Right cardiac atrium (tissue), 5 donors: ENCODE measurements around the gene ABTB2. TPM values are rescaled to one million over a fixed set of nuclear protein-coding genes. Genes with fewer than 3 reads are reported as not detected.

ENCODE experiments used
- ATAC-seq, 2 donors: fragments of 200-7000 bp; cut with Tn5 transposase; one replicate each; pipeline versions ENCODE4 v1.8.0 to v1.9.1; 2020; ENCODE audit warnings: moderate library complexity in 2 of 2, mild to moderate bottlenecking in 1 of 2
- DNase-seq, 3 donors: peaks; one replicate each; pipeline ENCODE4 v3.0.0-alpha.2; 2020
- H3K27ac ChIP-seq: one replicate; pipeline ENCODE4 v1.5.1; 2013; ENCODE audit warnings: mild to moderate bottlenecking, low read length, control low read depth, moderate library complexity
- H3K27me3 ChIP-seq: one replicate; pipeline ENCODE4 v1.6.1; 2013; ENCODE audit not compliant: control insufficient read depth, insufficient read depth
- H3K4me1 ChIP-seq: one replicate; pipeline ENCODE4 v1.6.1; 2013; ENCODE audit warnings: low read length; ENCODE audit not compliant: control insufficient read depth, insufficient read depth
- H3K4me3 ChIP-seq: one replicate; pipeline ENCODE4 v1.5.1; 2013; ENCODE audit warnings: low read length, control low read depth
- H3K9me3 ChIP-seq: one replicate; pipeline ENCODE4 v1.6.1; 2013; ENCODE audit warnings: low read length; ENCODE audit not compliant: control insufficient read depth
- WGBS: extraction: QIAGEN DNeasy Blood & Tissue Kit; methylation state at CpG from one replicate; pipeline ENCODE4 v1.1.7; 2013; 5-methylcytosine and 5-hydroxymethylcytosine counted together
- intact Hi-C, 4 donors: fragments of 100-400 bp; cut with DNase I; formaldehyde crosslinking; loops; one replicate each; pipeline versions ENCODE4 v1.11.0 to v1.14.0; 2022 to 2023
- polyA plus RNA-seq: library from polyadenylated mRNA; stranded (reverse); fragments of 200-250 nt; gene quantifications from one replicate; pipeline ENCODE4 v1.2.3, GENCODE V29; 2013
- total RNA-seq, 4 donors: library from RNA; stranded (reverse); fragmentation: NEBNext Ultra II Directional; extraction: Animal tissue kit (Norgen Biotek cat#: 25700); gene quantifications; one replicate each; pipeline ENCODE4 v1.2.1, GENCODE V29; 2021
- donor health status: healthy with polysubstance abuse.
- donor health status: DM: no; HTN: yes; CAD: no.
- donor health status: DM: no; HTN: no; CAD: no.
- donor health status: DM: no; HTN: yes; CAD: no; lungs with severe emphysema.
- donor health status: DM: yes; HTN: yes; CAD: no.

ABTB2 gene
- total and polyA plus RNA-seq, 5 donors = 3.7 to 14.1 (median 10.8) TPM

- ATAC-seq (no peak), DNase-seq (peak in 1 of 3 donors; percentile 7)
- Histone ChIP-seq H3K27ac (no peak overlapping the region), H3K4me3 (no peak overlapping the region), H3K9me3 (no peaks in the 10 kb centered on the region), H3K4me1 (no peaks in the 10 kb centered on the region), H3K27me3 (no peaks in the 10 kb centered on the region)
- intact Hi-C loops = no loop called here
- 87% methylated on average over 8 of the region's 8 CpGs for WGBS
These were observed 211.9 kb downstream of the ABTB2 start for GRCh38 chr11:34145847-34146381.

GRCh38 chr11:34145073-34145472, 212.7 kb downstream of the ABTB2 start:
- intact Hi-C loops = no loop called here
- Histone ChIP-seq H3K4me3 (no peak overlapping the region), H3K27me3 (no peaks in the 10 kb centered on the region), H3K4me1 (no peaks in the 10 kb centered on the region), H3K27ac (no peak overlapping the region), H3K9me3 (no peaks in the 10 kb centered on the region)
- DNase-seq (peak in 1 of 3 donors; percentile 8), ATAC-seq (no peak)
- WGBS = 91% methylated on average over 5 of the region's 5 CpGs

GRCh38 chr11:34143048-34143447, 214.8 kb downstream of the ABTB2 start:
- Histone ChIP-seq H3K27me3 (no peaks in the 10 kb centered on the region), H3K27ac (no peak overlapping the region), H3K4me1 (no peaks in the 10 kb centered on the region), H3K9me3 (no peaks in the 10 kb centered on the region), H3K4me3 (no peak overlapping the region)
- intact Hi-C loops = no loop called here
- ATAC-seq (no peak), DNase-seq (peak in 1 of 3 donors; percentile 21)
- WGBS = 51% methylated on average over 2 of the region's 2 CpGs

- peak in 1 of 3 donors; percentile 14 for DNase-seq
- H3K27ac ChIP-seq = no peak overlapping the region
- no peaks in the 10 kb centered on the region for H3K4me1 ChIP-seq
- H3K9me3 ChIP-seq = no peaks in the 10 kb centered on the region
- 96% methylated on average over 11 of the region's 11 CpGs for WGBS
- no peak overlapping the region for H3K4me3 ChIP-seq
- intact Hi-C loops = no loop called here
- H3K27me3 ChIP-seq = no peaks in the 10 kb centered on the region
- ATAC-seq = no peak
These were observed 217.7 kb downstream of the ABTB2 start for GRCh38 chr11:34140149-34140548.

- intact Hi-C loops = no loop called here
These were observed 218.5 kb downstream of the ABTB2 start for GRCh38 chr11:34139346-34139745.

GRCh38 chr11:34136420-34136819, 221.4 kb downstream of the ABTB2 start:
- no peaks in the 10 kb centered on the region for H3K27me3 ChIP-seq
- 91% methylated on average over 8 of the region's 8 CpGs for WGBS
- DNase-seq (no peak), ATAC-seq (no peak)
- intact Hi-C loops = no loop called here
- H3K4me1 ChIP-seq = no peaks in the 10 kb centered on the region
- H3K4me3 ChIP-seq = no peak overlapping the region
- no peaks in the 10 kb centered on the region for H3K9me3 ChIP-seq
- no peak overlapping the region for H3K27ac ChIP-seq

More at GRCh38 chr11:34139346-34139745, 218.5 kb downstream of the ABTB2 start:
- ATAC-seq (peak in 1 of 2 donors; percentile 17), DNase-seq (peak in 1 of 3 donors; percentile 19)
- WGBS = 89% methylated on average over 7 of the region's 7 CpGs
- Histone ChIP-seq H3K4me1 (no peaks in the 10 kb centered on the region), H3K27ac (no peak overlapping the region), H3K9me3 (no peaks in the 10 kb centered on the region), H3K4me3 (no peak overlapping the region), H3K27me3 (no peaks in the 10 kb centered on the region)

GRCh38 chr11:34135439-34135838, 222.4 kb downstream of the ABTB2 start:
- Histone ChIP-seq H3K27me3 (no peaks in the 10 kb centered on the region), H3K4me3 (no peak overlapping the region), H3K4me1 (no peaks in the 10 kb centered on the region), H3K9me3 (no peaks in the 10 kb centered on the region), H3K27ac (no peak overlapping the region)
- WGBS = 97% methylated on average over 3 of the region's 3 CpGs
- intact Hi-C loops = no loop called here
- no peak for ATAC-seq
- DNase-seq = no peak

GRCh38 chr11:34134765-34135164, 223.0 kb downstream of the ABTB2 start:
- ATAC-seq = no peak
- 91% methylated on average over 5 of the region's 5 CpGs for WGBS
- no peak overlapping the region for H3K4me3 ChIP-seq
- DNase-seq = no peak
- intact Hi-C loops = no loop called here
- no peaks in the 10 kb centered on the region for H3K4me1 ChIP-seq
- no peaks in the 10 kb centered on the region for H3K9me3 ChIP-seq
- H3K27me3 ChIP-seq = no peaks in the 10 kb centered on the region
- H3K27ac ChIP-seq = no peak overlapping the region

- DNase-seq (no peak), ATAC-seq (peak; percentile 57 to 69)
- no peaks in the 10 kb centered on the region for H3K9me3 ChIP-seq
- H3K27me3 ChIP-seq = no peaks in the 10 kb centered on the region
- peak overlapping the region; percentile 20 for H3K27ac ChIP-seq
- intact Hi-C loops = no loop called here
- H3K4me3 ChIP-seq = no peak overlapping the region
- WGBS = 75% methylated on average over 4 of the region's 4 CpGs
- H3K4me1 ChIP-seq = no peaks in the 10 kb centered on the region
These were observed 225.4 kb downstream of the ABTB2 start for GRCh38 chr11:34132261-34132965.

- intact Hi-C loops = no loop called here
- Histone ChIP-seq H3K4me1 (no peaks in the 10 kb centered on the region), H3K4me3 (no peak overlapping the region), H3K27ac (no peak overlapping the region), H3K9me3 (no peaks in the 10 kb centered on the region), H3K27me3 (no peaks in the 10 kb centered on the region)
- ATAC-seq (no peak), DNase-seq (no peak)
- 97% methylated on average over 3 of the region's 3 CpGs for WGBS
These were observed 229.0 kb downstream of the ABTB2 start for GRCh38 chr11:34128824-34129223.

GRCh38 chr11:34126959-34127848, 230.6 kb downstream of the ABTB2 start:
- intact Hi-C loops = no loop called here
- DNase-seq = no peak
- WGBS = 90% methylated on average over 12 of the region's 12 CpGs
- no peaks in the 10 kb centered on the region for H3K4me1 ChIP-seq
- no peak overlapping the region for H3K4me3 ChIP-seq
- H3K27me3 ChIP-seq = no peaks in the 10 kb centered on the region
- no peak for ATAC-seq
- no peak overlapping the region for H3K27ac ChIP-seq
- H3K9me3 ChIP-seq = no peaks in the 10 kb centered on the region
